Measurements from ENCODE around the gene ACTBL2.

- TF ChIP-seq CTCF (tag by site-specific recombination; IDR thresholded peaks at IDR 0.05) (no peak), ZNF621 (tag by site-specific recombination; IDR thresholded peaks at IDR 0.05) (no peak), ZNF24 (tag by site-specific recombination; IDR thresholded peaks at IDR 0.05) (no peak), ZNF791 (tag by site-specific recombination; IDR thresholded peaks at IDR 0.05) (no peak), ZNF416 (tag by site-specific recombination; IDR thresholded peaks at IDR 0.05) (no peak), ZNF660 (tag by site-specific recombination; IDR thresholded peaks at IDR 0.05) (no peak)
- TF ChIP-seq, protein P1, sequence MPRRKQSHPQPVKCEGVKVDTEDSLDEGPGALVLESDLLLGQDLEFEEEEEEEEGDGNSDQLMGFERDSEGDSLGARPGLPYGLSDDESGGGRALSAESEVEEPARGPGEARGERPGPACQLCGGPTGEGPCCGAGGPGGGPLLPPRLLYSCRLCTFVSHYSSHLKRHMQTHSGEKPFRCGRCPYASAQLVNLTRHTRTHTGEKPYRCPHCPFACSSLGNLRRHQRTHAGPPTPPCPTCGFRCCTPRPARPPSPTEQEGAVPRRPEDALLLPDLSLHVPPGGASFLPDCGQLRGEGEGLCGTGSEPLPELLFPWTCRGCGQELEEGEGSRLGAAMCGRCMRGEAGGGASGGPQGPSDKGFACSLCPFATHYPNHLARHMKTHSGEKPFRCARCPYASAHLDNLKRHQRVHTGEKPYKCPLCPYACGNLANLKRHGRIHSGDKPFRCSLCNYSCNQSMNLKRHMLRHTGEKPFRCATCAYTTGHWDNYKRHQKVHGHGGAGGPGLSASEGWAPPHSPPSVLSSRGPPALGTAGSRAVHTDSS (tag by site-specific recombination; IDR thresholded peaks at IDR 0.05), result no peak
These were observed 41.9 kb upstream of the ACTBL2 start for GRCh38 chr5:57524348-57525060.

Data from HEK293 (cell line).